ENCODE data around the gene FN3KRP.
A peak's percentile ranks its signal among the peaks of the same experiment; 100 is the strongest.

GRCh38 chr17:82767041-82767754 is 50.7 kb downstream of the FN3KRP start:
- TF ChIP-seq CTCF (IDR thresholded peaks at IDR 0.05; ENCODE audit: low read length) = peak; percentile 71
- no peak for TF ChIP-seq EZH2 (IDR thresholded peaks at IDR 0.05; ENCODE audit: borderline replicate concordance, low read length)
